ENCODE measurements around the gene TMOD3. TPM values are rescaled to one million over a fixed set of nuclear protein-coding genes. Genes with fewer than 3 reads are reported as not detected.
A peak's percentile ranks its signal among the peaks of the same experiment; 100 is the strongest.

Gene TMOD3
- total RNA-seq, 1 donor: 53.0 TPM

DNA sequence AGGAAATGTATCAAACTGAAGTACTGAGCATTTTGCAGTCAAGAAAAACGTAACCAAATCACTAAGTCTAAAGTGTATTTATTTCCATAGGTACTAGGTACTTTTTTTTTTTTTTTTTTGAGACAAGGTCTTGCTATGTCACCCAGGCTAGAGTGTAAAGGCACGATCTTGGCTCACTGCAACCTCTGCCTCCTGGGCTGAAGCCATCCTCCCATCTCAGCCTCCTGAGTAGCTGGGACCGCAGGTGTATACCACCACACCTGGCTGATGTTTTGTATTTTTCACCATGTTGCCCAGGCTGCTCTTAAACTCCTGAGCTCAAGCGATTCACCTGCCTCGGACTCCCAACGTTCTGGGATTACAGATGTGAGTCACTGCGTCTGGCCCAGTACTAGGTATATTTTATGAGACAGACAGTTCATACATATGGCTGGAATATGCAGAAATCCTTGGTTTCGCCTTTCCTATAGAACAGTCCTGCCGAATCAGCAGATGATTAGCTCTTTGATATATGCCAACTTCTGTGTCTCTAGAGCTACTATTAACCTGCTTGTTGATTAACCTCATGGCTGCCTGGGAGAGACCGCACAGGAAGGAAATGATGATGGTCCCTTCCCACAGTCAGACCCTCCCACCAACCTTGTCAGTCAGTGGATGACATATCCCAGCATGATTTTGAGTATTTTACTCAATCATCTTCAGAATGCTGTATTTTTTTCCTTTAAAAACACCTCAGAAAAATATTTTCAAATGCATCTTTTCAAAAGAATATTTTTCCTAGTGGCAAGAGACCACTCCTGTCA is 32.3 kb downstream of the TMOD3 start:
- H3K4me3 ChIP-seq (ENCODE audit: low read depth, low read length): no peak overlapping the region
- no peak for DNase-seq (ENCODE audit: low read depth)
- TF ChIP-seq, protein P1, sequence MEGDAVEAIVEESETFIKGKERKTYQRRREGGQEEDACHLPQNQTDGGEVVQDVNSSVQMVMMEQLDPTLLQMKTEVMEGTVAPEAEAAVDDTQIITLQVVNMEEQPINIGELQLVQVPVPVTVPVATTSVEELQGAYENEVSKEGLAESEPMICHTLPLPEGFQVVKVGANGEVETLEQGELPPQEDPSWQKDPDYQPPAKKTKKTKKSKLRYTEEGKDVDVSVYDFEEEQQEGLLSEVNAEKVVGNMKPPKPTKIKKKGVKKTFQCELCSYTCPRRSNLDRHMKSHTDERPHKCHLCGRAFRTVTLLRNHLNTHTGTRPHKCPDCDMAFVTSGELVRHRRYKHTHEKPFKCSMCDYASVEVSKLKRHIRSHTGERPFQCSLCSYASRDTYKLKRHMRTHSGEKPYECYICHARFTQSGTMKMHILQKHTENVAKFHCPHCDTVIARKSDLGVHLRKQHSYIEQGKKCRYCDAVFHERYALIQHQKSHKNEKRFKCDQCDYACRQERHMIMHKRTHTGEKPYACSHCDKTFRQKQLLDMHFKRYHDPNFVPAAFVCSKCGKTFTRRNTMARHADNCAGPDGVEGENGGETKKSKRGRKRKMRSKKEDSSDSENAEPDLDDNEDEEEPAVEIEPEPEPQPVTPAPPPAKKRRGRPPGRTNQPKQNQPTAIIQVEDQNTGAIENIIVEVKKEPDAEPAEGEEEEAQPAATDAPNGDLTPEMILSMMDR (IDR thresholded peaks at IDR 0.05; ENCODE audit: insufficient read depth, low read length): no peak

DNA sequence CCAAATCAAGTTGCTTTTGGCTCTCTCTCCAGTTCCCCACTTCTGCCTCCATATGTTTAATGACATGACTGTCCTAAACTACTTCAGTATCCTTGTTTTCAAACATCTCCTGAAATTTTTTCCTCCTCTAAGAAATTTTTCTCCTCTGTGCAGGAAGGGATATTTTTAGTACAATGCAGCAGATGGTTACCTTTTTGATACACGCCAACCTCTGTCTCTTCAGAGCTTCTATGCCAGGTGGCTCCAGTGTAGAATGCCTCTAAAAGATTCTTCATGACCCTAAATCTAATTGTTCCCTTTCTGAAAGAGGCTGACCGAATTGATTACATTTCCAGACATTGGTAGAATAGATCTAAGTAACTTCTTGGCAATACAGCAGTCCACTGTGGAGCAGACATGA is 33.7 kb downstream of the TMOD3 start:
- no peak overlapping the region for H3K4me3 ChIP-seq (ENCODE audit: low read depth, low read length)
- no peak for DNase-seq (ENCODE audit: low read depth)
- TF ChIP-seq, protein P1 (IDR thresholded peaks at IDR 0.05; ENCODE audit: insufficient read depth, low read length): no peak

DNA sequence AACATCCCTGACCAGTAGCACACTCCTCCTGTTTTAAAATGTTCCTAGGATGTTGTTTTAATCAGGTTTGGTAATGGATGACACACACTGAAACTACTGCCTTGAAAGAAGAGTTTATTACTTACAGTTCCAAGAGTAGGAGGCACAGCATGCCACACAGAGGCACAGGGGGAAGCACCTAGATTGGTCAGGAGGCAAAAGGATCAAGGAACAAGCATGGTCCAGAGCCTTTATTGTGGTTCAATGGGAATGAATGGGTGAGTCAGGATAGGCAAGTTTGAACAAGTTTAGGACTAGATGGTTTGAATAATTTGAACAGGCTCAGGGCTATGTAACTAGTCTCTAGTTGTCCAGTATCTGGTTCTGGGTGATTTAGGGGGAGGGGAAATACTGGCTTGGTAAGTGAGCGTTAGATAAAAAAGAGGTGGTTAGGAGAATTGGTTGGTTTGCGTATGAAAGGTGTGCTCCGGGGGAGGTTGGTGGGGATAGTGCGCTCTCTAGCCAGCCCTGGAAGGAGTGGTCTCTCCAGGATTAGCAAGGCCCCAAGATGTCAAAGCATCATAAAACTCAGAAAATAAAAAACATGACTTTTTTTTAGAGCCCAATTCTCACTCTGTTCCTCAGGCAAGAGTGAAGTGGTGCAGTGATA is 35.1 kb downstream of the TMOD3 start:
- no peak overlapping the region for H3K4me3 ChIP-seq (ENCODE audit: low read depth, low read length)
- DNase-seq (ENCODE audit: low read depth): peak; percentile 25
- TF ChIP-seq, protein P1 (IDR thresholded peaks at IDR 0.05; ENCODE audit: insufficient read depth, low read length): no peak

DNA sequence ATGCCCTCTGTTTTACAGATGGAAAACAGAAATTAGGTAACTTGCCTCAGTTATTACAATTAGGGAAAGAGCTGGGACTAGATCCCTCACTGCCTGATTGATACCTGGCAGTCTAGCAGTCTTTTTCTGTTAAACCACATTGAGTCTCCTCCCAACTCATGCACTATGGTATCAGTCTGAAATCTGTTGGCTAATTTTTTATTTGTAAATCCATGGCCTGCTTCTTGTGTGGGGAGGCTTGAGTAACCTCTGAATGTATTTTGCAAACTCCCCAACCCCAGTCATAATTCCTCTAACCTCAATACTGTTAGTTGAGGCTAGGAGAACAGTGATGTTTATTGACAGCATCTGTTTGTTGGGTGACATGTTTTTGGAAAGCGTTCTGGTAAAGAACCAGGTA is 35.9 kb downstream of the TMOD3 start:
- H3K4me3 ChIP-seq (ENCODE audit: low read depth, low read length): no peak overlapping the region
- no peak for DNase-seq (ENCODE audit: low read depth)
- TF ChIP-seq, protein P1 (IDR thresholded peaks at IDR 0.05; ENCODE audit: insufficient read depth, low read length): no peak

DNA sequence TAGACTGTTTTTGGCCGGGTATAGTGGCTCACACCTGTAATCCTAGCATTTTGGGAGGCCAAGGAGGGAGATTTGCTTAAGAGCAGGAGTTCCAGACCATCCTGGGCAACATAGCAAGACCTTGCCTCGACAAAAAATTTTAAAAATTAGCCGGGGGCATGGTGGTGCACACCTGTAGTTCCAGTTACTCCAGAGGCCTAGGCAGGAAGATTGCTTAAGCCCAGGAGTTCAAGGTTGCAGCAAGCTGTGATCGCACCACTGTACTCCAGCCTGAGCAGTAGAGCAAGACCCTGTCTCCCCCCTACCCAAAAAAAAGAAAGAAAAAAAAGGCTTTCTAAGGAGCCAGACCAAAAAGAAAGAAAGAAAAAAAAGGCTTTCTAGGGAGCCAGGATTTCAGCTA is 36.7 kb downstream of the TMOD3 start:
- TF ChIP-seq, protein P1 (IDR thresholded peaks at IDR 0.05; ENCODE audit: insufficient read depth, low read length): no peak
- no peak for DNase-seq (ENCODE audit: low read depth)

DNA sequence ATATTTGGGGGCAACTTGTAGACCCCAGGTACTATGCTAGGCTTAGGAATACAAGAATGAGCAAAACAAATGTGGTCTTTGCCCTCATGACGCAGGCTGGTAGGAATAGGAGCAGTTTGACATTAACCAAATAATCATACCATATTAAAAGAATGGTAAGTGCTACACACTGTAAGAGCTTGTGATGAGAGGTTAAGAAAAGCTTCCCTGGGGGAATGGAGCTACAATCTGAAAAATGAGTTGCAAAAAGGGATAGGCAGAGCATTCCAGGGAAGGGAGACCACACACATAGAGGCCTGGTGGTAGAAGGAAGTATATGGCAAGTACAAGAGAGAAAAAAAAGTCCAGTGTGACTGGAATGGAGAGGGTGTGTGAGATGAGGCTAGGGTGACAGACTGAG is 37.3 kb downstream of the TMOD3 start:
- TF ChIP-seq, protein P1 (IDR thresholded peaks at IDR 0.05; ENCODE audit: insufficient read depth, low read length): no peak
- DNase-seq (ENCODE audit: low read depth): no peak
- no peak overlapping the region for H3K4me3 ChIP-seq (ENCODE audit: low read depth, low read length)

More for the DNA sequence above, 36.7 kb downstream of the TMOD3 start:
- H3K4me3 ChIP-seq (ENCODE audit: low read depth, low read length): no peak overlapping the region
